Activated CD4-positive, alpha-beta T cell treated with anti-CD3 and anti-CD28 coated beads for 4 hours (primary cell): Measurements from ENCODE around the gene TMLHE.
"Not testable (repeated sequence)": the region's sequence is repeated elsewhere in the genome, so short reads cannot be mapped to it uniquely, and the experiment has no call there.

Source experiments
- DNase-seq, 2 donors: peaks; one replicate each; pipeline ENCODE4 v3.0.0-alpha.2; 2020

The TMLHE gene

GRCh38 chrX:155491421-155491820 lies 121.3 kb downstream of the TMLHE start:
- not testable (repeated sequence) for DNase-seq

- DNase-seq, result not testable (repeated sequence)
Measured at GRCh38 chrX:155477136-155477535, 135.6 kb downstream of the TMLHE start.

GRCh38 chrX:155466269-155466938 lies 146.3 kb downstream of the TMLHE start:
- DNase-seq, result not testable (repeated sequence)

GRCh38 chrX:155460501-155460900 lies 152.3 kb downstream of the TMLHE start:
- not testable (repeated sequence) for DNase-seq

- DNase-seq, result not testable (repeated sequence)
Measured at GRCh38 chrX:155458471-155458870, 154.3 kb downstream of the TMLHE start, which contains the start of gene F8A3. TSS of gene F8A3 (minus strand) at chrX:155458620. CDS start at chrX:155458600, 20 bp downstream.

- DNase-seq, result not testable (repeated sequence)
Measured at GRCh38 chrX:155457761-155458447, 154.8 kb downstream of the TMLHE start.

- no peak for DNase-seq
Measured at GRCh38 chrX:155441097-155441496, 171.7 kb downstream of the TMLHE start.
